HG02981 (cell line): Measurements from ENCODE around the gene ATG2B.

Source experiments
- ATAC-seq: cut with Tn5 transposase; IDR thresholded peaks from one replicate; pipeline ENCODE4 v1.9.1; 2021; ENCODE audit warnings: mild to moderate bottlenecking, moderate library complexity; ENCODE audit not compliant: unreplicated experiment

ATG2B gene

GRCh38 chr14:96309896-96310330 is 53.2 kb downstream of the ATG2B start:
- no peak for ATAC-seq

- ATAC-seq = no peak
Observed at GRCh38 chr14:96309133-96309895, 53.8 kb downstream of the ATG2B start.

- ATAC-seq = no peak
Observed at GRCh38 chr14:96307434-96307833, 55.7 kb downstream of the ATG2B start.

- no peak for ATAC-seq
Observed at GRCh38 chr14:96304956-96305355, 58.2 kb downstream of the ATG2B start.

- no peak for ATAC-seq
Observed at GRCh38 chr14:96303981-96304380, 59.2 kb downstream of the ATG2B start.

- ATAC-seq = no peak
Observed at GRCh38 chr14:96299441-96299840, 63.7 kb downstream of the ATG2B start.

GRCh38 chr14:96297997-96298515 is 65.1 kb downstream of the ATG2B start:
- no peak for ATAC-seq

GRCh38 chr14:96297000-96297399 is 66.1 kb downstream of the ATG2B start:
- no peak for ATAC-seq

- no peak for ATAC-seq
Observed at GRCh38 chr14:96294246-96294645, 68.9 kb downstream of the ATG2B start.

GRCh38 chr14:96287856-96288255 is 75.3 kb downstream of the ATG2B start:
- ATAC-seq = no peak

GRCh38 chr14:96286251-96286650 is 76.9 kb downstream of the ATG2B start:
- no peak for ATAC-seq

GRCh38 chr14:96285667-96286066 is 77.5 kb downstream of the ATG2B start:
- ATAC-seq = no peak

- no peak for ATAC-seq
Observed at GRCh38 chr14:96284430-96284829, 78.7 kb downstream of the ATG2B start.

GRCh38 chr14:96284008-96284407 is 79.1 kb downstream of the ATG2B start:
- no peak for ATAC-seq

GRCh38 chr14:96281486-96281885 is 81.7 kb downstream of the ATG2B start:
- ATAC-seq = no peak

GRCh38 chr14:96280104-96280503 is 83.0 kb downstream of the ATG2B start:
- no peak for ATAC-seq

GRCh38 chr14:96279564-96279963 is 83.6 kb downstream of the ATG2B start:
- ATAC-seq = no peak

GRCh38 chr14:96277890-96278289 is 85.3 kb downstream of the ATG2B start:
- no peak for ATAC-seq

GRCh38 chr14:96275177-96276112 is 87.7 kb downstream of the ATG2B start:
- ATAC-seq = no peak

GRCh38 chr14:96274543-96274942 is 88.6 kb downstream of the ATG2B start:
- ATAC-seq = no peak

- no peak for ATAC-seq
Observed at GRCh38 chr14:96274122-96274521, 89.0 kb downstream of the ATG2B start.

- no peak for ATAC-seq
Observed at GRCh38 chr14:96273629-96274028, 89.5 kb downstream of the ATG2B start.
